Activated naive CD4-positive, alpha-beta T cell treated with anti-CD3 and anti-CD28 coated beads, Interleukin-2, amount 10 ng/mL, durations not matched to agents 7 days and 5 days (primary cell): ENCODE results near the gene ABCA2.

Experiments used
- CTCF ChIA-PET: fragments of 350-600 bp; sonication (Branson Sonifier 250); formaldehyde crosslinking; loops from one replicate; lab custom pipeline; 2021; ENCODE audit warnings: antibody characterized with exemption; lab: Charles Lee
- DNase-seq: peaks from one replicate; pipeline ENCODE4 v3.0.0-alpha.2; 2020
- H3K27ac Mint-ChIP-seq: one replicate; pipeline ENCODE4 v1.8.0; 2021; ENCODE audit warnings: mild to moderate bottlenecking, moderate library complexity, mixed read lengths
- H3K27me3 Mint-ChIP-seq: one replicate; pipeline ENCODE4 v1.8.0; 2021; ENCODE audit warnings: mild to moderate bottlenecking, mixed read lengths
- H3K36me3 Mint-ChIP-seq: one replicate; pipeline ENCODE4 v1.8.0; 2021; ENCODE audit warnings: mixed read lengths
- H3K4me1 Mint-ChIP-seq: one replicate; pipeline ENCODE4 v1.8.0; 2021; ENCODE audit warnings: mixed read lengths
- H3K4me3 Mint-ChIP-seq: one replicate; pipeline ENCODE4 v1.8.0; 2021; ENCODE audit warnings: mild to moderate bottlenecking, moderate library complexity, mixed read lengths
- H3K9me3 Mint-ChIP-seq: one replicate; pipeline ENCODE4 v1.8.0; 2021; ENCODE audit warnings: mixed read lengths

Gene ABCA2

GRCh38 chr9:136994180-136994887, 33.7 kb downstream of the ABCA2 start:
- CTCF ChIA-PET = interaction anchor here (0.8 kb wide), 1 partner anchor 73 kb away, joined by 3 read pairs; no protein-coding TSS in a partner anchor
- no peak overlapping the region for H3K27ac Mint-ChIP-seq
- no peak for DNase-seq
- peaks cover 7% of the 10 kb centered on the region for H3K36me3 Mint-ChIP-seq
- H3K9me3 Mint-ChIP-seq = no peaks in the 10 kb centered on the region
- H3K4me1 Mint-ChIP-seq = peaks cover 57% of the 10 kb centered on the region
- peaks cover 42% of the 10 kb centered on the region for H3K27me3 Mint-ChIP-seq
- H3K4me3 Mint-ChIP-seq = peak overlapping the region; percentile 82

GRCh38 chr9:136992819-136993369, 35.1 kb downstream of the ABCA2 start:
- Mint-ChIP-seq H3K4me1 (peaks cover 45% of the 10 kb centered on the region), H3K27ac (peak overlapping the region; percentile 82), H3K9me3 (no peaks in the 10 kb centered on the region), H3K4me3 (peak overlapping the region; percentile 82), H3K27me3 (peaks cover 51% of the 10 kb centered on the region), H3K36me3 (peaks cover 7% of the 10 kb centered on the region)
- CTCF ChIA-PET = interaction anchor here (0.9 to 2.3 kb wide), 5 partner anchors 17 to 74 kb away, joined by 3 to 9 read pairs (median 4); no protein-coding TSS in a partner anchor
- DNase-seq = no peak

- Mint-ChIP-seq H3K4me3 (peak within 1 kb of the TSS; percentile 82), H3K4me1 (peaks cover 38% of the 10 kb centered on the region), H3K36me3 (peaks cover 7% of the 10 kb centered on the region), H3K9me3 (no peaks in the 10 kb centered on the region), H3K27ac (peak within 1 kb of the TSS; percentile 82), H3K27me3 (peaks cover 51% of the 10 kb centered on the region)
- peak; percentile 96 for DNase-seq
- CTCF ChIA-PET = interaction anchor here (0.7 to 2.3 kb wide), 6 partner anchors 16 to 200 kb away, joined by 3 to 9 read pairs (median 4); no protein-coding TSS in a partner anchor
These were observed 35.8 kb downstream of the ABCA2 start, which contains the start of gene PAXX for GRCh38 chr9:136991993-136992818. Gene PAXX (plus strand): TSS chr9:136992422. CDS start chr9:136992444, 22 bp downstream.

GRCh38 chr9:136990242-136990911, 37.7 kb downstream of the ABCA2 start:
- Mint-ChIP-seq H3K4me1 (peaks cover 24% of the 10 kb centered on the region), H3K9me3 (no peaks in the 10 kb centered on the region), H3K36me3 (peaks cover 7% of the 10 kb centered on the region), H3K4me3 (peak overlapping the region; percentile 71), H3K27ac (peak overlapping the region; percentile 0), H3K27me3 (peaks cover 60% of the 10 kb centered on the region)
- no peak for DNase-seq
- CTCF ChIA-PET = interaction anchor here (1.1 to 1.5 kb wide), 2 partner anchors 39 to 42 kb away, joined by 3 to 4 read pairs; no protein-coding TSS in a partner anchor

- H3K36me3 Mint-ChIP-seq = peaks cover 6% of the 10 kb centered on the region
- peaks cover 75% of the 10 kb centered on the region for H3K27me3 Mint-ChIP-seq
- no peak overlapping the region for H3K4me3 Mint-ChIP-seq
- H3K4me1 Mint-ChIP-seq = peaks cover 18% of the 10 kb centered on the region
- H3K9me3 Mint-ChIP-seq = no peaks in the 10 kb centered on the region
- DNase-seq = no peak
- CTCF ChIA-PET = interaction anchor here (1.4 kb wide), 1 partner anchor 41 kb away, joined by 4 read pairs; no protein-coding TSS in a partner anchor
- H3K27ac Mint-ChIP-seq = no peak overlapping the region
These were observed 39.2 kb downstream of the ABCA2 start for GRCh38 chr9:136988872-136989271.

GRCh38 chr9:136985853-136986252, 42.2 kb downstream of the ABCA2 start:
- peaks cover 99% of the 10 kb centered on the region for H3K27me3 Mint-ChIP-seq
- no peak for DNase-seq
- no peaks in the 10 kb centered on the region for H3K9me3 Mint-ChIP-seq
- no peaks in the 10 kb centered on the region for H3K36me3 Mint-ChIP-seq
- peaks cover 3% of the 10 kb centered on the region for H3K4me1 Mint-ChIP-seq
- CTCF ChIA-PET = interaction anchor here (1.0 to 1.4 kb wide), 2 partner anchors 10 to 16 kb away, joined by 3 read pairs; no protein-coding TSS in a partner anchor
- no peak overlapping the region for H3K4me3 Mint-ChIP-seq
- H3K27ac Mint-ChIP-seq = no peak overlapping the region

GRCh38 chr9:136985027-136985602, 42.9 kb downstream of the ABCA2 start:
- H3K27me3 Mint-ChIP-seq = peaks cover 99% of the 10 kb centered on the region
- H3K4me1 Mint-ChIP-seq = no peaks in the 10 kb centered on the region
- H3K36me3 Mint-ChIP-seq = no peaks in the 10 kb centered on the region
- no peak overlapping the region for H3K27ac Mint-ChIP-seq
- CTCF ChIA-PET = interaction anchor here (1.0 to 1.4 kb wide), 2 partner anchors 9 to 17 kb away, joined by 3 read pairs; no protein-coding TSS in a partner anchor
- DNase-seq = no peak
- H3K4me3 Mint-ChIP-seq = no peak overlapping the region
- no peaks in the 10 kb centered on the region for H3K9me3 Mint-ChIP-seq

- no peaks in the 10 kb centered on the region for H3K36me3 Mint-ChIP-seq
- H3K27ac Mint-ChIP-seq = no peak overlapping the region
- no peak overlapping the region for H3K4me3 Mint-ChIP-seq
- H3K9me3 Mint-ChIP-seq = no peaks in the 10 kb centered on the region
- peaks cover 99% of the 10 kb centered on the region for H3K27me3 Mint-ChIP-seq
- H3K4me1 Mint-ChIP-seq = no peaks in the 10 kb centered on the region
- DNase-seq = no peak
- CTCF ChIA-PET = interaction anchor here (1.4 kb wide), 1 partner anchor 17 kb away, joined by 3 read pairs; no protein-coding TSS in a partner anchor
These were observed 43.5 kb downstream of the ABCA2 start for GRCh38 chr9:136984464-136985026.

GRCh38 chr9:136983656-136984314, 44.3 kb downstream of the ABCA2 start:
- CTCF ChIA-PET = no interaction called here
- Mint-ChIP-seq H3K9me3 (no peaks in the 10 kb centered on the region), H3K4me3 (no peak overlapping the region), H3K4me1 (no peaks in the 10 kb centered on the region), H3K27ac (no peak overlapping the region), H3K27me3 (peaks cover 94% of the 10 kb centered on the region), H3K36me3 (no peaks in the 10 kb centered on the region)
- DNase-seq = no peak

- H3K4me3 Mint-ChIP-seq = no peak overlapping the region
- CTCF ChIA-PET = no interaction called here
These were observed 44.9 kb downstream of the ABCA2 start for GRCh38 chr9:136983167-136983566.

GRCh38 chr9:136982232-136983051, 45.6 kb downstream of the ABCA2 start, which contains the start of gene LCNL1:
Gene LCNL1 (plus strand): TSS chr9:136982993. CDS start chr9:136983587, 594 bp downstream.
- Mint-ChIP-seq H3K9me3 (no peaks in the 10 kb centered on the region), H3K4me1 (no peaks in the 10 kb centered on the region), H3K27me3 (peaks cover 86% of the 10 kb centered on the region), H3K27ac (no peak within 1 kb of the TSS), H3K4me3 (no peak within 1 kb of the TSS), H3K36me3 (no peaks in the 10 kb centered on the region)
- CTCF ChIA-PET = no interaction called here
- DNase-seq = no peak

More at GRCh38 chr9:136983167-136983566, 44.9 kb downstream of the ABCA2 start:
- DNase-seq = no peak
- Mint-ChIP-seq H3K27me3 (peaks cover 88% of the 10 kb centered on the region), H3K36me3 (no peaks in the 10 kb centered on the region), H3K27ac (no peak overlapping the region), H3K4me1 (no peaks in the 10 kb centered on the region), H3K9me3 (no peaks in the 10 kb centered on the region)
